ENCODE measurements around the gene PALB2. TPM values are rescaled to one million over a fixed set of nuclear protein-coding genes. Genes with fewer than 3 reads are reported as not detected.
"Not testable (repeated sequence)": the region's sequence is repeated elsewhere in the genome, so short reads cannot be mapped to it uniquely, and the experiment has no call there.

The PALB2 gene
- total RNA-seq, 1 donor from 2014 or later, result 31.2 TPM

GRCh38 chr16:23583271-23583670 is 57.8 kb downstream of the PALB2 start:
- H3K27me3 Mint-ChIP-seq; H3K4me3 Mint-ChIP-seq; H3K4me1 Mint-ChIP-seq; H3K27ac Mint-ChIP-seq; DNase-seq; intact Hi-C loops (cut with micrococcal nuclease); H3K9me3 Mint-ChIP-seq: not testable (repeated sequence)
- peaks cover 57% of the 10 kb centered on the region for H3K36me3 Mint-ChIP-seq (ENCODE audit: low read depth)

GRCh38 chr16:23581764-23582163 is 59.3 kb downstream of the PALB2 start:
- Mint-ChIP-seq H3K36me3 (ENCODE audit: low read depth) (peaks cover 55% of the 10 kb centered on the region), H3K27ac (no peak overlapping the region), H3K4me1 (no peaks in the 10 kb centered on the region), H3K9me3 (no peaks in the 10 kb centered on the region), H3K27me3 (no peaks in the 10 kb centered on the region), H3K4me3 (no peak overlapping the region)
- DNase-seq, result no peak
- intact Hi-C loops (cut with micrococcal nuclease), result no loop called here

GRCh38 chr16:23580391-23580790 is 60.7 kb downstream of the PALB2 start:
- H3K4me3 Mint-ChIP-seq, result no peak overlapping the region
- no peak overlapping the region for H3K27ac Mint-ChIP-seq
- H3K27me3 Mint-ChIP-seq, result no peaks in the 10 kb centered on the region
- DNase-seq, result no peak
- peaks cover 46% of the 10 kb centered on the region for H3K36me3 Mint-ChIP-seq (ENCODE audit: low read depth)
- H3K9me3 Mint-ChIP-seq, result no peaks in the 10 kb centered on the region
- intact Hi-C loops (cut with micrococcal nuclease), result no loop called here
- no peaks in the 10 kb centered on the region for H3K4me1 Mint-ChIP-seq

- Mint-ChIP-seq H3K36me3 (ENCODE audit: low read depth) (peaks cover 41% of the 10 kb centered on the region), H3K4me3 (no peak overlapping the region), H3K9me3 (no peaks in the 10 kb centered on the region), H3K4me1 (no peaks in the 10 kb centered on the region), H3K27ac (no peak overlapping the region), H3K27me3 (no peaks in the 10 kb centered on the region)
- intact Hi-C loops (cut with micrococcal nuclease), result no loop called here
- DNase-seq, result no peak
Observed at GRCh38 chr16:23579371-23579770, 61.7 kb downstream of the PALB2 start.

- intact Hi-C loops (cut with micrococcal nuclease), result no loop called here
- no peak overlapping the region for H3K4me3 Mint-ChIP-seq
- no peaks in the 10 kb centered on the region for H3K9me3 Mint-ChIP-seq
- DNase-seq, result no peak
- H3K36me3 Mint-ChIP-seq (ENCODE audit: low read depth), result peaks cover 38% of the 10 kb centered on the region
- no peak overlapping the region for H3K27ac Mint-ChIP-seq
- H3K27me3 Mint-ChIP-seq, result no peaks in the 10 kb centered on the region
- no peaks in the 10 kb centered on the region for H3K4me1 Mint-ChIP-seq
Observed at GRCh38 chr16:23578101-23578830, 62.8 kb downstream of the PALB2 start.

GRCh38 chr16:23577493-23577892 is 63.6 kb downstream of the PALB2 start:
- H3K27me3 Mint-ChIP-seq, result no peaks in the 10 kb centered on the region
- no peak for DNase-seq
- no peaks in the 10 kb centered on the region for H3K9me3 Mint-ChIP-seq
- intact Hi-C loops (cut with micrococcal nuclease), result no loop called here
- H3K36me3 Mint-ChIP-seq (ENCODE audit: low read depth), result peaks cover 30% of the 10 kb centered on the region
- no peaks in the 10 kb centered on the region for H3K4me1 Mint-ChIP-seq
- no peak overlapping the region for H3K27ac Mint-ChIP-seq
- no peak overlapping the region for H3K4me3 Mint-ChIP-seq

GRCh38 chr16:23575834-23576233 is 65.3 kb downstream of the PALB2 start:
- intact Hi-C loops (cut with micrococcal nuclease), result no loop called here
- Mint-ChIP-seq H3K9me3 (no peaks in the 10 kb centered on the region), H3K27ac (no peak overlapping the region), H3K4me3 (no peak overlapping the region), H3K4me1 (no peaks in the 10 kb centered on the region), H3K27me3 (no peaks in the 10 kb centered on the region), H3K36me3 (ENCODE audit: low read depth) (peaks cover 28% of the 10 kb centered on the region)
- DNase-seq, result no peak

GRCh38 chr16:23573817-23574216 is 67.3 kb downstream of the PALB2 start:
- no peak overlapping the region for H3K27ac Mint-ChIP-seq

GRCh38 chr16:23572394-23572793 is 68.7 kb downstream of the PALB2 start:
- no peak for DNase-seq
- H3K4me1 Mint-ChIP-seq, result no peaks in the 10 kb centered on the region
- H3K4me3 Mint-ChIP-seq, result no peak overlapping the region
- H3K9me3 Mint-ChIP-seq, result no peaks in the 10 kb centered on the region
- no peaks in the 10 kb centered on the region for H3K27me3 Mint-ChIP-seq
- H3K36me3 Mint-ChIP-seq (ENCODE audit: low read depth), result peaks cover 27% of the 10 kb centered on the region
- intact Hi-C loops (cut with micrococcal nuclease), result no loop called here
- H3K27ac Mint-ChIP-seq, result no peak overlapping the region

More at GRCh38 chr16:23573817-23574216, 67.3 kb downstream of the PALB2 start:
- Mint-ChIP-seq H3K9me3 (no peaks in the 10 kb centered on the region), H3K27me3 (no peaks in the 10 kb centered on the region), H3K4me3 (no peak overlapping the region), H3K36me3 (ENCODE audit: low read depth) (peaks cover 24% of the 10 kb centered on the region), H3K4me1 (no peaks in the 10 kb centered on the region)
- intact Hi-C loops (cut with micrococcal nuclease), result no loop called here
- no peak for DNase-seq

GRCh38 chr16:23571895-23572294 is 69.2 kb downstream of the PALB2 start:
- no peak for DNase-seq
- H3K27ac Mint-ChIP-seq, result no peak overlapping the region
- H3K27me3 Mint-ChIP-seq, result no peaks in the 10 kb centered on the region
- H3K36me3 Mint-ChIP-seq (ENCODE audit: low read depth), result peaks cover 32% of the 10 kb centered on the region
- no peaks in the 10 kb centered on the region for H3K4me1 Mint-ChIP-seq
- no peak overlapping the region for H3K4me3 Mint-ChIP-seq
- no peaks in the 10 kb centered on the region for H3K9me3 Mint-ChIP-seq
- intact Hi-C loops (cut with micrococcal nuclease), result no loop called here

GRCh38 chr16:23570992-23571632 is 70.0 kb downstream of the PALB2 start:
- Mint-ChIP-seq H3K4me3 (no peak overlapping the region), H3K27ac (no peak overlapping the region), H3K27me3 (no peaks in the 10 kb centered on the region), H3K9me3 (no peaks in the 10 kb centered on the region), H3K4me1 (no peaks in the 10 kb centered on the region), H3K36me3 (ENCODE audit: low read depth) (peaks cover 37% of the 10 kb centered on the region)
- intact Hi-C loops (cut with micrococcal nuclease), result no loop called here
- DNase-seq, result no peak

- H3K27me3 Mint-ChIP-seq, result no peaks in the 10 kb centered on the region
- no peak overlapping the region for H3K27ac Mint-ChIP-seq
Observed at GRCh38 chr16:23567602-23568001, 73.5 kb downstream of the PALB2 start.

GRCh38 chr16:23566724-23567123 is 74.4 kb downstream of the PALB2 start:
- Mint-ChIP-seq H3K27me3 (no peaks in the 10 kb centered on the region), H3K27ac (no peak overlapping the region)

More at GRCh38 chr16:23567602-23568001, 73.5 kb downstream of the PALB2 start:
- no peaks in the 10 kb centered on the region for H3K9me3 Mint-ChIP-seq
- DNase-seq, result no peak
- intact Hi-C loops (cut with micrococcal nuclease), result no loop called here
- peaks cover 62% of the 10 kb centered on the region for H3K36me3 Mint-ChIP-seq (ENCODE audit: low read depth)
- no peak overlapping the region for H3K4me3 Mint-ChIP-seq
- no peaks in the 10 kb centered on the region for H3K4me1 Mint-ChIP-seq

GRCh38 chr16:23564575-23565363 is 76.3 kb downstream of the PALB2 start:
- no peak overlapping the region for H3K27ac Mint-ChIP-seq

More at GRCh38 chr16:23566724-23567123, 74.4 kb downstream of the PALB2 start:
- H3K36me3 Mint-ChIP-seq (ENCODE audit: low read depth), result peaks cover 67% of the 10 kb centered on the region
- intact Hi-C loops (cut with micrococcal nuclease), result no loop called here
- H3K4me1 Mint-ChIP-seq, result no peaks in the 10 kb centered on the region
- DNase-seq, result no peak
- H3K9me3 Mint-ChIP-seq, result no peaks in the 10 kb centered on the region
- H3K4me3 Mint-ChIP-seq, result no peak overlapping the region

More at GRCh38 chr16:23564575-23565363, 76.3 kb downstream of the PALB2 start:
- Mint-ChIP-seq H3K9me3 (no peaks in the 10 kb centered on the region), H3K27me3 (no peaks in the 10 kb centered on the region), H3K4me1 (peaks cover 7% of the 10 kb centered on the region), H3K36me3 (ENCODE audit: low read depth) (peaks cover 68% of the 10 kb centered on the region), H3K4me3 (no peak overlapping the region)
- DNase-seq, result no peak
- intact Hi-C loops (cut with micrococcal nuclease), result no loop called here
